Panc1 (cell line): ENCODE results near the gene TTC16. TPM values are rescaled to one million over a fixed set of nuclear protein-coding genes. Genes with fewer than 3 reads are reported as not detected.

Source experiments
- ATAC-seq: fragments of 200-7000 bp; cut with Tn5 transposase; 2 replicates; pipeline ENCODE4 v1.9.1; 2020; ENCODE audit warnings: mild to moderate bottlenecking, moderate library complexity
- Bru-seq: library from RNA; stranded (reverse); fragments of 400-500 nt; gene quantifications from one replicate; lab custom pipeline; 2021; lab: Mats Ljungman, UMichigan
- BruChase-seq, 2 experiments: library from RNA; stranded (reverse); fragments of 400-500 nt; gene quantifications; one replicate each; lab custom pipeline; 2021; lab: Mats Ljungman, UMichigan
- BruUV-seq: library from RNA; stranded (reverse); fragments of 400-500 nt; replicated peaks from 2 replicates; lab custom pipeline; 2021; lab: Mats Ljungman, UMichigan
- CTCF ChIA-PET: fragments of 300-600 bp; sonication (Branson Sonifier 250); formaldehyde crosslinking; loops from one replicate; lab custom pipeline; 2022; ENCODE audit warnings: antibody characterized with exemption; lab: Charles Lee
- POLR2A ChIA-PET: fragments of 300-600 bp; sonication (Branson Sonifier 250); formaldehyde crosslinking; loops from one replicate; lab custom pipeline; 2022; ENCODE audit warnings: antibody characterized with exemption; lab: Charles Lee
- DNase-seq: peaks from one replicate; pipeline ENCODE4 v3.0.0-alpha.2; 2010; ENCODE audit warnings: low read depth, low spot score
- H3K27ac ChIP-seq: 2 replicates; pipeline ENCODE4 v1.5.1; 2011; ENCODE audit warnings: mild to moderate bottlenecking, low read length, inconsistent platforms
- H3K27me3 ChIP-seq: fragments of 200-500 bp; sonication (Bioruptor generic); 2 replicates; pipeline ENCODE4 v1.6.0; 2014; ENCODE audit warnings: low read length, inconsistent platforms; ENCODE audit not compliant: control insufficient read depth, insufficient read depth
- H3K36me3 ChIP-seq: fragments of 200-500 bp; sonication (Bioruptor generic); 2 replicates; pipeline ENCODE4 v1.5.1; 2014; ENCODE audit warnings: inconsistent platforms, mild to moderate bottlenecking, low read length, moderate library complexity; ENCODE audit not compliant: control insufficient read depth, insufficient read depth
- H3K4me1 ChIP-seq: 2 replicates; pipeline ENCODE4 v1.5.1; 2011; ENCODE audit warnings: inconsistent platforms, mild to moderate bottlenecking, low read length, moderate library complexity; ENCODE audit not compliant: control insufficient read depth, insufficient read depth
- H3K4me3 ChIP-seq, 2 experiments: 2 replicates each; pipeline ENCODE4 v1.5.1; 2011 to 2012; ENCODE audit warnings: low read depth in 2 of 2, low read length in 2 of 2, mild to moderate bottlenecking in 2 of 2, inconsistent platforms in 1 of 2, moderate library complexity in 1 of 2
- H3K9me3 ChIP-seq: fragments of 200-500 bp; sonication (Bioruptor generic); 2 replicates; pipeline ENCODE4 v1.5.1; 2014; ENCODE audit warnings: low read depth, mild to moderate bottlenecking, inconsistent platforms, low read length, moderate library complexity; ENCODE audit not compliant: control insufficient read depth, insufficient read depth
- POLR2AphosphoS5 ChIP-seq: IDR thresholded peaks from 2 replicates; pipeline ENCODE4 v1.6.1; 2012; ENCODE audit warnings: mild to moderate bottlenecking, low read depth, low read length, moderate library complexity
- SIN3A ChIP-seq: IDR thresholded peaks from 2 replicates; pipeline ENCODE4 v1.6.1; 2012; ENCODE audit warnings: low read depth, mild to moderate bottlenecking, low read length, moderate library complexity, borderline replicate concordance; ENCODE audit not compliant: insufficient read depth
- TCF7L2 ChIP-seq: IDR thresholded peaks from 2 replicates; pipeline ENCODE4 v1.6.1; 2011; ENCODE audit warnings: mild to moderate bottlenecking, low read depth, low read length, inconsistent platforms
- in situ Hi-C: cut with HindIII; loops from 2 replicates; pipeline ENCODE4 v1.10.0; 2016; ENCODE audit warnings: low sequenced_read_pairs, low pct_unique_long_range_greater_than_20kb
- intact Hi-C: fragments of 100-400 bp; cut with micrococcal nuclease; formaldehyde crosslinking; loops from one replicate; pipeline ENCODE4 v1.10.0; 2022; ENCODE audit not compliant: unreplicated experiment
- long read RNA-seq: library from polyadenylated mRNA; unstranded; transcript quantifications from one replicate; pipeline ENCODE4 v2.0.0, GENCODE V29; 2021; ENCODE audit not compliant: unreplicated experiment
- polyA plus RNA-seq: library from polyadenylated mRNA; unstranded; fragments of >200 nt; gene quantifications from one replicate; pipeline ENCODE4 v1.2.1, GENCODE V29; 2012; ENCODE audit warnings: missing spikeins; ENCODE audit not compliant: insufficient read length
- total RNA-seq: library from RNA; stranded (reverse); gene quantifications from one replicate; pipeline ENCODE4 v1.2.1, GENCODE V29; 2021; ENCODE audit not compliant: unreplicated experiment
- TF ChIP-seq, protein P1 (sequence below): fragments of 450-650 bp; IDR thresholded peaks from 2 replicates; pipeline ENCODE4 v1.5.1; 2017; ENCODE audit warnings: mild to moderate bottlenecking
- TF ChIP-seq, protein P2 (sequence below), 2 experiments: IDR thresholded peaks; 2 replicates each; pipeline ENCODE4 v1.6.1; 2011 to 2012; ENCODE audit warnings: low read depth in 2 of 2, control low read depth in 1 of 2, low read length in 1 of 2, mild to moderate bottlenecking in 1 of 2, moderate library complexity in 1 of 2; ENCODE audit not compliant: insufficient read depth in 1 of 2

The TTC16 gene, protein sequence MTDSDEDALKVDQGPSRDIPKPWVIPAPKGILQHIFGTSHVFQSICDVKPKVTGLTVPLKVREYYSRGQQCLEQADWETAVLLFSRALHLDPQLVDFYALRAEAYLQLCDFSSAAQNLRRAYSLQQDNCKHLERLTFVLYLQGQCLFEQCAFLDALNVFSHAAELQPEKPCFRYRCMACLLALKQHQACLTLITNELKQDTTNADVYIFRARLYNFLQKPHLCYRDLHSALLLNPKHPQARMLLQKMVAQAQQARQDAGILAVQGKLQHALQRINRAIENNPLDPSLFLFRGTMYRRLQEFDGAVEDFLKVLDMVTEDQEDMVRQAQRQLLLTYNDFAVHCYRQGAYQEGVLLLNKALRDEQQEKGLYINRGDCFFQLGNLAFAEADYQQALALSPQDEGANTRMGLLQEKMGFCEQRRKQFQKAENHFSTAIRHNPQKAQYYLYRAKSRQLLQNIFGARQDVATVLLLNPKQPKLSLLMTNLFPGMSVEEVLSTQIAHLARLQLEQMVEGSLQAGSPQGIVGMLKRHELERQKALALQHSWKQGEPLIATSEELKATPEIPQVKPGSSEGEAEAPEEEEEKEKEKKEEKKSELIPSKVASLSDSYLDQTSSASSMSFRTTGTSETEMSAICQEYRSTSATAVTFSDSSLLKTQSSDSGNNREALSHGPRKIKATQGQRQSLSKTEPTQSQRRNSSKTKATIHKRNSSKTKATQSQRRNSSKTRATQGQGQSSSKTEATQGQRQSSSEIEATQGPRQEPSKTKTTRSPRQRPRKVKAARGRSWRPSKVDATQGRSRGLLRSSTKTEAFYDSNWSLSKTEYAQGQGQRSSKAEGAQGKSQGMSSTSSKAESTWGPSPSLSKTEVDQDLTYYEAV
- total RNA-seq (0.05 TPM), Bru-seq, nascent RNA (percentile 9 among the genes with signal in this experiment), BruChase-seq, experiment 1, labeled RNA remaining after a 2-hour chase (percentile 13 among the genes with signal in this experiment), BruChase-seq, experiment 2, labeled RNA remaining after a 6-hour chase (not detected)
- polyA plus RNA-seq: 0.12 TPM
- long read RNA-seq: 0 reads

DNA sequence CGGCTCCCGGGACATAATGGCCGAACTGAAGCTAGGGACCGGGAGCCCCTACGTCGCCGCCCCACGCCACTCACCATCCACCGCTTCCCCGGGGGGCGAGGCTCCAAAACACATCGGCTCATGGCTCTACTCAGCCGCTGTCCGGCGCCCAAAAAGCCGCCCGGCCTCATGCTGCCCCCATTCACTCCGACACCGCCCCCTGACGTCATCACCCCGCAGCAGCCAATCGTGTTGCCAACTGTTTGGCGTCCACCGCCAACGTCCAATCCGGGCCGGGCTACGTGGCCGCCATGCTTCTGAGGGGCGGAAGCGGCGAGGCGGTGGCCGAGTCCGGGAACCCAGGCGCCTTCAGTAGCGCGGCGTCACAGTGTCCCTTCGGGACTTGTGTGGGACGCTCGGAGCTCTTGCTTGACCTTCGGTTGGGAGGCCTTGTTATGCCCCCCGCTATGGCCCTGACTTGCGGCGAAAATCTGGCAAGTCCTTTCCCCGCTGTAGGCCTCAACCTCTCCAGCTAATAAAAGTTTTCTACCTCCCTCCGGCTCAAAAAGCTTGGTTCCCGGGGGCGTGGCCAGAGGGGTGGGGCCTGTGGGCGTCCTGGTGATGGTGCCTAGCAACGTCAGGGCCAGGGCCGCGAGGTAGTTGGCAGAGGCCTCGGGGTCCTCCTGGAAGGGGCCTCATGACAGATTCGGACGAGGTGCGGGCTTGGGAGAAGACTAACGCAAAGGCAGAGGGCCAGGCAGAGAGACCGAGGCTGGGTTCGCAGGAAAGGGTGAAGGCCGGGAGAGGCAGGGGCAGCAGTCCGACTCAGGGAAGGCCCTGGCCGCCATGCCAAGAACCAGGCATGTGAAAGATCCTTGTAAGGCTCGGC lies at the start of gene TTC16, which contains the start of gene PTRH1:
Gene TTC16 (plus strand): TSS at position 610 of the 868 bp plus-strand sequence. CDS start 67 bp downstream, at position 677.
Gene PTRH1 (minus strand): TSS at position 194 of the 868 bp plus-strand sequence. CDS start 24 bp downstream, at position 170.
- CTCF ChIA-PET: no interaction called here
- peak within 1 kb of the TSS; percentile 75 to 86 for H3K4me3 ChIP-seq
- ATAC-seq: peak; percentile 97
- DNase-seq: peak; percentile 54
- no peak for TF ChIP-seq POLR2AphosphoS5
- peak; percentile 74; the same call in 1 of the 2 replicates for TF ChIP-seq SIN3A
- H3K36me3 ChIP-seq: peaks cover 3% of the 10 kb centered on the region; the same call in 1 of the 2 replicates
- peak within 1 kb of the TSS; percentile 54 for H3K27ac ChIP-seq
- intact Hi-C loops (no loop called here), in situ Hi-C loops (no loop called here)
- peaks cover 11% of the 10 kb centered on the region for H3K4me1 ChIP-seq
- no peaks in the 10 kb centered on the region for H3K9me3 ChIP-seq
- H3K27me3 ChIP-seq: no peaks in the 10 kb centered on the region
- BruUV-seq: no TSS peak
- POLR2A ChIA-PET: no interaction called here

DNA sequence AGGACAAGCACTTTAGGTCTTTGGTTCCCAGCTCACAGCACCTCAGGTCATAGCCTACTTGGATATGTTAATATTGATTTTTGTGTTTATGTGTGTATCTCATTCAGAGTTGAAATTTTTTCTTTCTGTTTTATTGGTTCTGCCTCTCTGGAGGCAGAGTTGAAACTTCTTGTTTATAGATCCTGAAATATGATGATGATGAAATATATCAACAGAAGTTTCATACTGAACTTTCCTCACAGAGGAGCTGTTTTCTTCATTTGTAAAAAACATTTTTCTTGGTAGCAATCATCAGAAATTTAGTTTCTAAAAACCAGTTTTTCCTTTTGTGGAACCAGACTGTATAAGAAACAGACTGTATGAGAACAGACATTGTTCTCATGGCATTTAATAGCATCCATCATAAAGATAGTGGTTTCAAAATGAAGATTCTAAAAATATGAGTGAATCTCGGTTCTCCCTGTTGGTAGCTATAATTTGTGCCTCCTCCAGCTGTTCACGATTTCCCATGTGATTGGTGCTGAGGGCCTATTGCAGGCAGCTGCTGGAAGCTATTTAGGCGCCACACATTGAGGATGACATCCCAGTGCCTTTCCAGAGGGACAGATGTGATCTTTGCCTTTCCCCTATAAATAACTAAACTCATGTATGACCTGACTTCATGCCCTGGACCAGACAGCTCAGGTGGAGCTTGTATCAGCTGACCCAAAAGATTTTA lies 48.6 kb upstream of the TTC16 start:
- in situ Hi-C loops (no loop called here), intact Hi-C loops (no loop called here)
- ChIA-PET CTCF (no interaction called here), POLR2A (interaction anchor here (0.6 kb wide), 1 partner anchor 35 kb away, joined by 7 read pairs; no protein-coding TSS in a partner anchor)
- TF ChIP-seq, protein P1, sequence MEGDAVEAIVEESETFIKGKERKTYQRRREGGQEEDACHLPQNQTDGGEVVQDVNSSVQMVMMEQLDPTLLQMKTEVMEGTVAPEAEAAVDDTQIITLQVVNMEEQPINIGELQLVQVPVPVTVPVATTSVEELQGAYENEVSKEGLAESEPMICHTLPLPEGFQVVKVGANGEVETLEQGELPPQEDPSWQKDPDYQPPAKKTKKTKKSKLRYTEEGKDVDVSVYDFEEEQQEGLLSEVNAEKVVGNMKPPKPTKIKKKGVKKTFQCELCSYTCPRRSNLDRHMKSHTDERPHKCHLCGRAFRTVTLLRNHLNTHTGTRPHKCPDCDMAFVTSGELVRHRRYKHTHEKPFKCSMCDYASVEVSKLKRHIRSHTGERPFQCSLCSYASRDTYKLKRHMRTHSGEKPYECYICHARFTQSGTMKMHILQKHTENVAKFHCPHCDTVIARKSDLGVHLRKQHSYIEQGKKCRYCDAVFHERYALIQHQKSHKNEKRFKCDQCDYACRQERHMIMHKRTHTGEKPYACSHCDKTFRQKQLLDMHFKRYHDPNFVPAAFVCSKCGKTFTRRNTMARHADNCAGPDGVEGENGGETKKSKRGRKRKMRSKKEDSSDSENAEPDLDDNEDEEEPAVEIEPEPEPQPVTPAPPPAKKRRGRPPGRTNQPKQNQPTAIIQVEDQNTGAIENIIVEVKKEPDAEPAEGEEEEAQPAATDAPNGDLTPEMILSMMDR: no peak
- TF ChIP-seq SIN3A: no peak
- no peak for TF ChIP-seq TCF7L2
- TF ChIP-seq, protein P2, sequence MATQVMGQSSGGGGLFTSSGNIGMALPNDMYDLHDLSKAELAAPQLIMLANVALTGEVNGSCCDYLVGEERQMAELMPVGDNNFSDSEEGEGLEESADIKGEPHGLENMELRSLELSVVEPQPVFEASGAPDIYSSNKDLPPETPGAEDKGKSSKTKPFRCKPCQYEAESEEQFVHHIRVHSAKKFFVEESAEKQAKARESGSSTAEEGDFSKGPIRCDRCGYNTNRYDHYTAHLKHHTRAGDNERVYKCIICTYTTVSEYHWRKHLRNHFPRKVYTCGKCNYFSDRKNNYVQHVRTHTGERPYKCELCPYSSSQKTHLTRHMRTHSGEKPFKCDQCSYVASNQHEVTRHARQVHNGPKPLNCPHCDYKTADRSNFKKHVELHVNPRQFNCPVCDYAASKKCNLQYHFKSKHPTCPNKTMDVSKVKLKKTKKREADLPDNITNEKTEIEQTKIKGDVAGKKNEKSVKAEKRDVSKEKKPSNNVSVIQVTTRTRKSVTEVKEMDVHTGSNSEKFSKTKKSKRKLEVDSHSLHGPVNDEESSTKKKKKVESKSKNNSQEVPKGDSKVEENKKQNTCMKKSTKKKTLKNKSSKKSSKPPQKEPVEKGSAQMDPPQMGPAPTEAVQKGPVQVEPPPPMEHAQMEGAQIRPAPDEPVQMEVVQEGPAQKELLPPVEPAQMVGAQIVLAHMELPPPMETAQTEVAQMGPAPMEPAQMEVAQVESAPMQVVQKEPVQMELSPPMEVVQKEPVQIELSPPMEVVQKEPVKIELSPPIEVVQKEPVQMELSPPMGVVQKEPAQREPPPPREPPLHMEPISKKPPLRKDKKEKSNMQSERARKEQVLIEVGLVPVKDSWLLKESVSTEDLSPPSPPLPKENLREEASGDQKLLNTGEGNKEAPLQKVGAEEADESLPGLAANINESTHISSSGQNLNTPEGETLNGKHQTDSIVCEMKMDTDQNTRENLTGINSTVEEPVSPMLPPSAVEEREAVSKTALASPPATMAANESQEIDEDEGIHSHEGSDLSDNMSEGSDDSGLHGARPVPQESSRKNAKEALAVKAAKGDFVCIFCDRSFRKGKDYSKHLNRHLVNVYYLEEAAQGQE (IDR thresholded peaks at IDR 0.05; ENCODE audit: insufficient read depth in 1 of 2, low read depth in 2 of 2, low read length in 1 of 2): no peak
- TF ChIP-seq POLR2AphosphoS5: no peak
- Histone ChIP-seq H3K27ac (no peak overlapping the region), H3K9me3 (no peaks in the 10 kb centered on the region), H3K4me1 (no peaks in the 10 kb centered on the region), H3K27me3 (no peaks in the 10 kb centered on the region), H3K36me3 (peaks cover 3% of the 10 kb centered on the region), H3K4me3 (no peak overlapping the region)
- BruUV-seq: no TSS peak
- DNase-seq (no peak), ATAC-seq (no peak)
